ENCODE data around the gene NDUFS4. TPM values are rescaled to one million over a fixed set of nuclear protein-coding genes. Genes with fewer than 3 reads are reported as not detected.
"Not testable (repeated sequence)": the region's sequence is repeated elsewhere in the genome, so short reads cannot be mapped to it uniquely, and the experiment has no call there.

Gene NDUFS4
- total RNA-seq, 2 experiments from 2014 or later = 53.0 to 53.4 TPM

DNA sequence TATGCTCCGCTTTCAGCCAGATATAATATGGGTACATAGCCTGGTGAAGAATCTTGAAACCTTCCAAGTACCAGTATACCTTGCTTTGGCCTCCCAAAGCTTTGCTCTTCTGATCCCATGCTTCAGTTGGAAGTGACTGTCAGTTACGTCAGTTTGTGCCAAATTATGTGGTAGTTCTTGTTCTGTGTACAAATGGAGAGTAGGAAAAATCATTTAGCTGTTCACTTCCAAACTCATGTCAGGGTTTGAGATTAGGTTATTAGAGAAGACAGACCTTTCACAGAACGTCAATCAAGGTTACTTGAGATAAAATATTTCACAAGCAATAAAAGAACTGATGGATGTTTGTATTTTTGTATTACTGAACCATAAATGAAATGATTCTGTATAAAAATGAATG, 117.2 kb downstream of the NDUFS4 start:
- no peak for DNase-seq
- no peaks in the 10 kb centered on the region for H3K4me1 Mint-ChIP-seq (ENCODE audit: low read depth)
- no peak for ATAC-seq
- POLR2A ChIA-PET = no interaction called here
- no peak overlapping the region for H3K4me3 Mint-ChIP-seq
- H3K9me3 Mint-ChIP-seq (ENCODE audit: insufficient read depth) = peaks cover 7% of the 10 kb centered on the region
- no peaks in the 10 kb centered on the region for H3K27me3 Mint-ChIP-seq (ENCODE audit: low read depth)
- CTCF ChIA-PET = no interaction called here
- H3K36me3 Mint-ChIP-seq (ENCODE audit: low read depth) = peaks cover 25% of the 10 kb centered on the region
- no peak overlapping the region for H3K27ac Mint-ChIP-seq

DNA sequence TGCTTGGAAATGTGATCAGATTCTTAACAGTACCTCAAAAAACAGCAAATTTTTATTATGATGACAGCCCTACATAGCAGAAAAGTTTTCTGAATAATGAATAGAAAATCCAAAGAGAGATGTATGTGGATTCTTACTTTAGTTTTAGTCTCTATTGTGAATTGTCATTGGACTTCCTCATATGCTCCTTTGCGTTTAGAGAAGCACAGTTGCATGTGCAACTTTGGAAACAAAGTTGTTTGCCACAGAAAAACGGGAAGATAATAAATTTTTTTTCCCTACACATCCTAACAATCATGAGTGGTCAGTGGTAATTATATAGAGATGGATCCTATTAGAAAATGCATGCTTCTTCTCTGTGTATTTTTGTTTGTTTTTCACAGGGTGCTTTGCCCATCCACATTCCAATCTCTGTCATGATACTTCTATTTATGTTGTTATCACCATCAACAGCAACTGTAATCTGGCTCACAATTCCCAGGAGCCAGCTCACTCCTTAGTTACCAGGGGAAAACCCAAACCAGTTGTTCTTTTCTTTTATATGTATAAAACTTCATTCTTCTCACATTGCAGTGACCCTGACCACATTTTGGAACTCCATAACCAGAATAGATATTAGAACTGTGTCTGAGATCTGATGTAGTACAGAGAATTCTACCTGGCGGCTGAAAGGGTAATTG, 118.7 kb downstream of the NDUFS4 start:
- CTCF ChIA-PET = no interaction called here
- Mint-ChIP-seq H3K27ac (no peak overlapping the region), H3K36me3 (ENCODE audit: low read depth) (peaks cover 31% of the 10 kb centered on the region), H3K27me3 (ENCODE audit: low read depth) (no peaks in the 10 kb centered on the region), H3K9me3 (ENCODE audit: insufficient read depth) (peaks cover 11% of the 10 kb centered on the region), H3K4me3 (no peak overlapping the region), H3K4me1 (ENCODE audit: low read depth) (no peaks in the 10 kb centered on the region)
- POLR2A ChIA-PET = no interaction called here
- ATAC-seq (no peak), DNase-seq (no peak)

DNA sequence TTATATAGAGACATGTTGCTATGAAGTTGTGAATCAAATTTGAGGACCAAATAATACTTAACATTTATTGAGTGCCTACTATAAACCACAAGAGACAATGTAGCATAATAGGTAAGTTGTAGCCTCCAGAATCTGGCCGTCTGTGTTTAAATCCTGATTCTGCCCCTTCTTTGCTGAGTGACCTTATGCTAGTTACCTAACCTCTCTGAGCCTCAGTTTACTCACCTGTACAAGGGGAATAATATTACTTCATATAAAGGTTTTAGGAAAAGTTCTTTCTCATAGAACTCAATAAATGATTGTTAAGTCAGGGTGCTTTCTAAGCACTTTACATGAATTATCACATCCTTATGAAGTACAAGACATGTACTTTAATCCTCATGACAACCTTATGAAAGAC, 120.6 kb downstream of the NDUFS4 start:
- Mint-ChIP-seq H3K4me3 (no peak overlapping the region), H3K36me3 (ENCODE audit: low read depth) (peaks cover 25% of the 10 kb centered on the region), H3K27ac (no peak overlapping the region), H3K4me1 (ENCODE audit: low read depth) (no peaks in the 10 kb centered on the region), H3K27me3 (ENCODE audit: low read depth) (no peaks in the 10 kb centered on the region), H3K9me3 (ENCODE audit: insufficient read depth) (peaks cover 15% of the 10 kb centered on the region)
- CTCF ChIA-PET = no interaction called here
- POLR2A ChIA-PET = no interaction called here
- DNase-seq (no peak), ATAC-seq (no peak)

DNA sequence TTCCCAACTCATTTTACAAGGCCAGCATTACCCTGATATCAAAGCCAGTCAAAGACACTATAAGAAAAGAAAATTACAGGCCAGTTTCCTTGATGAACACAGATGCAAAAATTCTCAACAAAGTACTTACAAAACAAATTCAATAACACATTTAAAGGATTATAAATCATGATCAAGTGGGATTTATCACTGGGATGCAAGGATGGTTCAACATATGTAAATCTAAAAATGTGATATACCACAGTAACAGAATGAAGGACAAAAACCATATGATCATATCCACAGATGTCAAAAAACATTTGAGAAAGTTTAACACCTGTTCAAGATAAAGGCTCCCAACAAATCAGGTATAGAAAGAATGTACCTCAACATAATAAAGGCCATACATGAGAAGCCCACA, 130.6 kb downstream of the NDUFS4 start:
- POLR2A ChIA-PET = no interaction called here
- no peaks in the 10 kb centered on the region for H3K27me3 Mint-ChIP-seq (ENCODE audit: low read depth)
- H3K9me3 Mint-ChIP-seq (ENCODE audit: insufficient read depth) = peaks cover 22% of the 10 kb centered on the region
- no peak overlapping the region for H3K27ac Mint-ChIP-seq
- DNase-seq (no peak), ATAC-seq (no peak)
- no peaks in the 10 kb centered on the region for H3K4me1 Mint-ChIP-seq (ENCODE audit: low read depth)
- CTCF ChIA-PET = no interaction called here
- peaks cover 2% of the 10 kb centered on the region for H3K36me3 Mint-ChIP-seq (ENCODE audit: low read depth)
- H3K4me3 Mint-ChIP-seq = no peak overlapping the region

DNA sequence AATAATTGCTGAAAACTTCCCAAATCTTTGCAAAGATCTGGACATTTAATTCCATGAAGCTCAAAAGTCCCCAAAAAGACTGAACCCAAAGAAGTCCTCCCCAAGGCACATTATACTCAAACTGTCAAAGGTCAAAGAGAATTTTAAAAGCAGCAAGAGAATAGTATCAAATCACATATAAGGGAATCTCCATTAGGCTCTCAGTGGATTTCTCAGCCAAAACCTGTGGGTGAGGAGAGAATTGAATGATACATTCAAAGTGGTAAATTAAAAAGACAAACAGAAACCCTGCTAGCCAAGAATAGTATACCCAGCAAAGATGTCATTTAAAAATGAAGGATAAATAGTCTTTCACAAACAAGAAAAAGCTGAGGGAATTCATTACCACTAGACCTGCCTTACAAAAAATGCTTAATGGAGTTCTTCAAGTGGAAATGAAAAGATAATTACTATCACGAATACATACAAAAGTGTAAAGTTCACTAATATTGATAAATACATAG, 134.1 kb downstream of the NDUFS4 start:
- Mint-ChIP-seq H3K9me3 (ENCODE audit: insufficient read depth) (peaks cover 22% of the 10 kb centered on the region), H3K36me3 (ENCODE audit: low read depth) (no peaks in the 10 kb centered on the region), H3K4me1 (ENCODE audit: low read depth) (no peaks in the 10 kb centered on the region), H3K4me3 (no peak overlapping the region), H3K27ac (no peak overlapping the region), H3K27me3 (ENCODE audit: low read depth) (no peaks in the 10 kb centered on the region)
- ATAC-seq = no peak
- POLR2A ChIA-PET = no interaction called here
- no peak for DNase-seq
- CTCF ChIA-PET = no interaction called here

DNA sequence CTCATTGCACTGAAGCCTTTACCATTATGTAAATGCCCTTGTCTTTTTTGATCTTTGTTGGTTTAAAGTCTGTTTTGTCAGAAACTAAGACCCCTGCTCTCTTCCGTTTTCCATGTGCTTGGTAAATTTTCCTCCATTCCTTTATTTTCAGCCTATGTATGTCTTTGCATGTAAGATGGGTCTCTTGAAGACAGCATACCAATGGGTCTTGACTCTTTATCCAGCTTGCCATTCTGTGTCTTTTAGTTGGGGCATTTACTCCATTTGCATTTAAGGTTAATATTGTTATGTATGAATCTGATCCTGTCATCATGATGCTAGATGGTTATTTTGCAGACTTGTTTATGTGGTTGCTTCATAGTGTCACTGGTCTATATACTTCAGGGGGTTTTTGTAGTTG, 150.0 kb downstream of the NDUFS4 start:
- CTCF ChIA-PET; H3K4me3 Mint-ChIP-seq; H3K4me1 Mint-ChIP-seq (ENCODE audit: low read depth): not testable (repeated sequence)

DNA sequence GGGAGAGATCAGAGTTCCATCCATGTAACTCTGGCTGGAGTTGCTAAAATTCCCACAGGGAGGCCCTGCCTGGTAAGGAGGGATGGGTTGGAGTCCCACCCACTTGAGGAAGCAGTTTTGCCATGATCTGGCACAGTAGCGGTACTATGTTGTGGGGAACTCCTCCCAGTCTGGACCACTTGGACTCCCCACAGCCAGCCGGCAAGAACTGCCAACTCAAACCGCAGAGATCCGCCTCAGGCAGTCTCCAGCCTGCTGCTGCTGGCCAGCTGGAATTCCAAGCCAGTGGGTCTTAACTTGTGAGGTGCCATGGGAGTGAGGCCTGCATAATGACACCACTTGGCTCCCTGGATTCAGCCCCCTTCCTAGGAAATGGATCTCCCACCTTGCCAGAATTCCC, 151.9 kb downstream of the NDUFS4 start:
- ChIA-PET POLR2A (no interaction called here), CTCF (no interaction called here)

More for the DNA sequence above, 150.0 kb downstream of the NDUFS4 start:
- H3K27ac Mint-ChIP-seq; POLR2A ChIA-PET; H3K27me3 Mint-ChIP-seq (ENCODE audit: low read depth); H3K36me3 Mint-ChIP-seq (ENCODE audit: low read depth); DNase-seq; ATAC-seq: not testable (repeated sequence)
- peaks cover 23% of the 10 kb centered on the region for H3K9me3 Mint-ChIP-seq (ENCODE audit: insufficient read depth)

DNA sequence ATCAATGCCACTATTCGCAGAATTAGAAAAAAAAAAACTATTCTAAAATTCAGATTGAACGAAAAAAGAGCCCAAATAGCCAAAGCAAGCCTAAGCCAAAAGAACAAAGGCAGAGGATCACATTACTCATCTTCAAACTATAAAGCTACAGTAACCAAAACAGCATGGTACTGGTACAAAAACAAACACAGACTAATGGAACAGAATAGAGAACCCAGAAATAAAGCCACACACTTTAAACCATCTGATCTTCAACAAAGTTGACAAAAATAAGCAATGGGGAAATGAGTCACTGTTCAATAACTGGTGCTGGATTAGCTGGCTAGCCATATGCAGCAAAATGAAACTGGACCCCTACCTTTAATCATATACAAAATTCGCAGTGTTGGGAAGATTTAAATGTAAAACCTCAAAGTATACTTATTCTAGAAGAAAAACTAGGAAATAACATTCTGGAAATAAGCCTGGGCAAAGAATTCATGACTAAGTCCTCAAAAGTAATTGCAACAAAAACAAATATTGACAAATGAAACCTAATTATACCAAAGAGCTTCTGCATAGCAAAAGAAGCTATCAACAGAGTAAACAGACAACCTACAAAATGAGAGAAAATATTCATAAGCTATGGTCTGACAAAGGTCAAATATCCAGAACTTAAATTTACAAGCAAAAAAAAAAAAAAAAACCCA, 153.7 kb downstream of the NDUFS4 start:
- no peak overlapping the region for H3K4me3 Mint-ChIP-seq
- H3K27me3 Mint-ChIP-seq (ENCODE audit: low read depth) = no peaks in the 10 kb centered on the region
- CTCF ChIA-PET = no interaction called here
- ATAC-seq (no peak), DNase-seq (no peak)
- H3K36me3 Mint-ChIP-seq (ENCODE audit: low read depth) = peaks cover 2% of the 10 kb centered on the region
- no peak overlapping the region for H3K27ac Mint-ChIP-seq
- no peaks in the 10 kb centered on the region for H3K4me1 Mint-ChIP-seq (ENCODE audit: low read depth)
- peaks cover 23% of the 10 kb centered on the region for H3K9me3 Mint-ChIP-seq (ENCODE audit: insufficient read depth)
- POLR2A ChIA-PET = no interaction called here

More for the DNA sequence above, 151.9 kb downstream of the NDUFS4 start:
- no peak for ATAC-seq
- no peak overlapping the region for H3K4me3 Mint-ChIP-seq
- peaks cover 2% of the 10 kb centered on the region for H3K36me3 Mint-ChIP-seq (ENCODE audit: low read depth)
- H3K9me3 Mint-ChIP-seq (ENCODE audit: insufficient read depth) = peaks cover 23% of the 10 kb centered on the region
- no peaks in the 10 kb centered on the region for H3K27me3 Mint-ChIP-seq (ENCODE audit: low read depth)
- H3K27ac Mint-ChIP-seq = no peak overlapping the region
- no peak for DNase-seq
- no peaks in the 10 kb centered on the region for H3K4me1 Mint-ChIP-seq (ENCODE audit: low read depth)

DNA sequence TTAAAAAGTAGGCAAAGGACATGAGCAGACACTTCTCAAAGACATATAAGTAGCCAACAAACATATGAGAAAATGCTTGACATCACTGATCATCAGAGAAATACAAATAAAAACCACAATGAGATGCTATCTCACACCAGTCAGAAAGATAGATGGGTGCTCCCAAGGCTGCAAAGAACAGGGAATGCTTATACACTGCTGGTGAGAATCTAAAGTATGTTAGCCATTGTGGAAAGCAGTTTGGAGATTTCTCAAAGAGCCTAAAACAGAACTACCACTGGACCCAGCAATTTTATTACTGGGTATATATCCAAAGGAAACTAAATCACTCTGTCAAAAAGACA, 154.2 kb downstream of the NDUFS4 start:
- H3K4me1 Mint-ChIP-seq (ENCODE audit: low read depth) = no peaks in the 10 kb centered on the region
- H3K27me3 Mint-ChIP-seq (ENCODE audit: low read depth) = no peaks in the 10 kb centered on the region
- no peak overlapping the region for H3K27ac Mint-ChIP-seq
- ChIA-PET POLR2A (no interaction called here), CTCF (no interaction called here)
- H3K36me3 Mint-ChIP-seq (ENCODE audit: low read depth) = peaks cover 2% of the 10 kb centered on the region
- ATAC-seq (no peak), DNase-seq (no peak)
- no peak overlapping the region for H3K4me3 Mint-ChIP-seq
- H3K9me3 Mint-ChIP-seq (ENCODE audit: insufficient read depth) = peaks cover 23% of the 10 kb centered on the region

DNA sequence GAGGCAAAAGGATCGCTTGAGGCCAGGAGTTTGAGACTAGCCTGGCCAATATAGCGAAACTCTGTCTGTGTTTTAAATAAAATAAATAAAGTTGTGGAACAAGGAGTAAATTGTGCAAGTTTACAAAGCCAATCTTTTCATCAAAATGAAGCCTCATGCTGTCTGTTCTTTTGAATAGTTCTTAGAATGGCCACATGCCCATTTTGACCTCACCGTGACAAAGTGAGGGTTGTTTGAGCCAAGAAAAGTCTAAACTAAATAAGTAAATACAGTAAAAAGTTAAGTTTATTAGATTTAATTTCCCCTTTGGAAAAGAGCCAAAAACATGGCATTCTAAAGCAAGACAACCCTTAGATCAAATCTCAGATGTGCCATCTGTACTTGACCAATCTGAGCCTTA, 165.7 kb downstream of the NDUFS4 start:
- CTCF ChIA-PET = no interaction called here
- DNase-seq (no peak), ATAC-seq (no peak)
- no peak overlapping the region for H3K27ac Mint-ChIP-seq
- peaks cover 5% of the 10 kb centered on the region for H3K4me1 Mint-ChIP-seq (ENCODE audit: low read depth)
- H3K4me3 Mint-ChIP-seq = no peak overlapping the region
- H3K27me3 Mint-ChIP-seq (ENCODE audit: low read depth) = no peaks in the 10 kb centered on the region
- H3K9me3 Mint-ChIP-seq (ENCODE audit: insufficient read depth) = peaks cover 5% of the 10 kb centered on the region
- H3K36me3 Mint-ChIP-seq (ENCODE audit: low read depth) = no peaks in the 10 kb centered on the region
- POLR2A ChIA-PET = no interaction called here

DNA sequence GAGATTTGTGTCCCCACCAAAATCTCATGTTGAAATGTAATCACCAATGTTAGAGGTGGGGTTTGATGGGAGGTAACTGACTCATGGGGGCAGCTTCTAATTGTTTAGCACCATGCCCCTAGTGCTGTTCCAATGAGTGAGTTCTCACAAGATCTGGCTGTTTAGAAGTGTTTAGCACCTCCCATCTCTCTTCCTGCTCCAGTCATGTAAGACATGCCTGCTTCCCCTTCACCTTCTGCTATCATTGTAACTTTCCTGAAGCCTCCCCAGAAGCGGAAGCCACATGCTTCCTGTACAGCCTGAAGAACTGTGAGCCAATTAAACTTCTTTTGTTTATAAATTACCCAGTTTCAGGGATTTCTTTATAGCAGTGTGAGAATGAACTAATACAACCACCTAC, 170.5 kb downstream of the NDUFS4 start:
- Mint-ChIP-seq H3K36me3 (ENCODE audit: low read depth) (no peaks in the 10 kb centered on the region), H3K4me3 (no peak overlapping the region), H3K27ac (no peak overlapping the region), H3K27me3 (ENCODE audit: low read depth) (no peaks in the 10 kb centered on the region), H3K9me3 (ENCODE audit: insufficient read depth) (peaks cover 5% of the 10 kb centered on the region), H3K4me1 (ENCODE audit: low read depth) (peaks cover 7% of the 10 kb centered on the region)
- DNase-seq (no peak), ATAC-seq (no peak)
- ChIA-PET CTCF (no interaction called here), POLR2A (no interaction called here)

All from activated CD8-positive, alpha-beta T cell treated with anti-CD3 and anti-CD28 coated beads, Interleukin-2, amount 10 ng/mL, durations not matched to agents 7 days and 5 days (primary cell).